ENCODE measurements around the gene SCP2D1. TPM values are rescaled to one million over a fixed set of nuclear protein-coding genes. Genes with fewer than 3 reads are reported as not detected.
A peak's percentile ranks its signal among the peaks of the same experiment; 100 is the strongest.

SCP2D1 gene
- polyA plus RNA-seq, 1 donor = not detected

DNA sequence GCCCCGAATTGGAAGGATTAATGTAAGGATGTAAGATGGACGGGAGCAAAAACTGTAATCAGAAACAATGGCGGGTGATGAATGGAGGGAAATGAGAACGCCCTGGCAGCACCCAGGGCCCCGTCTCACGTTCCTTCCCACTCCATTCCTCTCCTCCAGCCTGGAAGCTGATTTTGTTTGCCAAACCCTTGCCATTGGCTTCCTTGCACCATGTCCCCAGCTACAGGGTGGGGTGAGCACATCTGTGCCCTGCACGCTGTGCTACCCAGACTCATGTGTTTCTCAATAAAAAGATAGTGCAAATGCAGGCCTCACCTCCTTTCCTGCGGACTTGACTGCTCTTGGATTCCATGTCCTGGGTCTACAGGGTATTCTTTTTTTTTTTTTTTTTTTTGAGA is 26.7 kb downstream of the SCP2D1 start:
- WGBS (ENCODE audit: insufficient coverage, low lambda C conversion rate) = 100% methylated on average over 2 of the region's 8 CpGs
- no peaks in the 10 kb centered on the region for H3K36me3 ChIP-seq (ENCODE audit: control insufficient read depth, insufficient read depth, low read length)
- H3K4me1 ChIP-seq (ENCODE audit: control insufficient read depth, insufficient read depth, low read length) = no peaks in the 10 kb centered on the region
- H3K27ac ChIP-seq (ENCODE audit: low read length) = no peak overlapping the region
- no peaks in the 10 kb centered on the region for H3K9me3 ChIP-seq (ENCODE audit: control insufficient read depth, low read depth, low read length)
- DNase-seq = no peak
- no peaks in the 10 kb centered on the region for H3K27me3 ChIP-seq (ENCODE audit: control insufficient read depth, insufficient read depth, low read length)
- no peak overlapping the region for H3K4me3 ChIP-seq (ENCODE audit: low read length)

DNA sequence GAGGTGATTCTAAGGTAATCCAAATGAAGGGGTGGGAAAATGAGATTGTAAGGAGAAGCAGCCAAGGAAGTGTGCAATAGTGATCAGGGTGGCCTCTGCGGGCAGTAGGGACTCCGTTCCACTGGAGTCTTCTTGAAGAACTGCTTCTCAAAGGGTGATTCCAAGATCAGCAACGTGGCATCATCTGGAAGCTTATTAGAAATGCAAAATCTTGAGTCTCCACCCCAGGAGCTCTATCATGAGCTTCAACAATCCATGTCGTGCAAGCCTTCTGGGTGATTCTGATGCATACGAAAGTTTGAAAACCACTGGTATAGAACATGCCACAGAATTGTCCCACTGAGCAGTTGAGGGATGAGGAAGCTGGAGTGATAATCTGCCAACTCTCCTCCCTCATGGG is 31.4 kb downstream of the SCP2D1 start:
- H3K27ac ChIP-seq (ENCODE audit: low read length) = no peak overlapping the region
- no peaks in the 10 kb centered on the region for H3K27me3 ChIP-seq (ENCODE audit: control insufficient read depth, insufficient read depth, low read length)
- WGBS (ENCODE audit: insufficient coverage, low lambda C conversion rate) = 80% methylated on average over 1 of the region's 5 CpGs
- H3K4me1 ChIP-seq (ENCODE audit: control insufficient read depth, insufficient read depth, low read length) = peaks cover 2% of the 10 kb centered on the region
- H3K36me3 ChIP-seq (ENCODE audit: control insufficient read depth, insufficient read depth, low read length) = no peaks in the 10 kb centered on the region
- DNase-seq = no peak
- no peaks in the 10 kb centered on the region for H3K9me3 ChIP-seq (ENCODE audit: control insufficient read depth, low read depth, low read length)
- H3K4me3 ChIP-seq (ENCODE audit: low read length) = no peak overlapping the region

DNA sequence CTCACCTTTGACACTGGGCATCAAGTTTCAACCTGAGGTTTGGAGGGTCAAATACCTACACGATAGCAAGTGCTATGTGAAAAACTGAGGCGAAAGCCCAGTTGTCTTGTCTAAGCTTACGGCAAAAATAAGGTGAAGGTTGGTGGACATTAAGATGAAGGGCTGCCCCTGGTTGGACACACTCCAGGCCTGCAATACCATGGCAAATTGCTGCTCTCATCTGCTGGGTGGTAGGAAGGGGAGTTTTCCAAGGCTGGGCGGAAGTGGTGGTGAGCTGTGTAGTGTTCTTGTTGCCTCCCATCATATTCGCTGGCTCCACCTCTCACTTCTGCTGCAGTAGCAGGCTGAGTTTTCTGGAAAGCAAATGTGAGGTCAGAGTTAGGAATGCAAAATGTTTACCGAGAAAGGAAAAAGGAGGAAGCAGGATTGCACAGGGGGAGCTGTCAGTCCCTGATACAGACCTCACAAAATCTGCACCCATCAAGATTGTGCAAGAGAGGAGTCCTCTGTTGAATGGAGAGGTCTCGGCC is 33.7 kb downstream of the SCP2D1 start:
- Histone ChIP-seq H3K36me3 (ENCODE audit: control insufficient read depth, insufficient read depth, low read length) (no peaks in the 10 kb centered on the region), H3K27ac (ENCODE audit: low read length) (no peak overlapping the region), H3K4me3 (ENCODE audit: low read length) (no peak overlapping the region), H3K9me3 (ENCODE audit: control insufficient read depth, low read depth, low read length) (no peaks in the 10 kb centered on the region), H3K27me3 (ENCODE audit: control insufficient read depth, insufficient read depth, low read length) (no peaks in the 10 kb centered on the region), H3K4me1 (ENCODE audit: control insufficient read depth, insufficient read depth, low read length) (peaks cover 2% of the 10 kb centered on the region)
- peak in 1 of 2 donors; percentile 20 for DNase-seq
- WGBS (ENCODE audit: insufficient coverage, low lambda C conversion rate) = no CpG with 5 or more reads among the region's 7 CpGs

DNA sequence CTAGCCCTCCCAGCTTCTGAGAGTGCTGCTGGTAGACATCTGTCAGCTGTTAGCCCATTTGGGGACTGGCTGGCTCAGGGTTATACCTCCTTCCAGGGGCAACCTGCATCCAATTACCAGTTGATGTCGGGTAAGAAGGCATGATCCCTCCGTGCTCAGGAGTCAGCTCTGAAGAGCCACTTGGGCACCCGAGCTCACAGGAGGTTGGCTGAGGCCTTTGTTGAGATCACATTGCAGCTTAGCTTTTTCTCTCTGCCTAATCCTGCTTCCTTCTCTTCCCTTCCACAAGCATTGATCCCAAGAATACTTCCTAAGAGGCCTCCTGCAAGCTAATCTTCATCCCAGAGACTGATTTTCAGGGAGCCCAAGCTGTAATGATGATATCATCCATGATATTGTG is 35.5 kb downstream of the SCP2D1 start:
- no peaks in the 10 kb centered on the region for H3K36me3 ChIP-seq (ENCODE audit: control insufficient read depth, insufficient read depth, low read length)
- WGBS (ENCODE audit: insufficient coverage, low lambda C conversion rate) = no CpG with 5 or more reads among the region's 3 CpGs

DNA sequence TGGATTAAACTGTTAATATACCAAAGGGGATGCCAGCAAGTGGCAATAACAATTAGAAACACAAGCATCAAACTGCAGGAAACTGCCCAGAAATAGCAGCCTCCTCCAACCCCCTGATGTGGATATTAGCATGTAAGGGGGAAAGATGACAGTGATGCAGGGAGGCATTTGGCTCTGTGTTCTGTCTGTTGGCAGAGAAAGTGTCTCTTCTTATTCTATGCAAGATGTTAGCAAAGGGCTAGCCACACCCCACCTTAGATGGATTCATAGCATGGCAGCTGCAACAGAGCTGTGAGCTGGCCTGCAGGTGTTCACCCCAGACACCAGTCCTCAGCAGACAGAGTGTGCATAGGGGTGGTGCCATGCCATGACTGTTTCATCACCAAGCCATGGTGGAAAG is 38.0 kb downstream of the SCP2D1 start:
- no peaks in the 10 kb centered on the region for H3K27me3 ChIP-seq (ENCODE audit: control insufficient read depth, insufficient read depth, low read length)
- no peak overlapping the region for H3K4me3 ChIP-seq (ENCODE audit: low read length)
- no peaks in the 10 kb centered on the region for H3K9me3 ChIP-seq (ENCODE audit: control insufficient read depth, low read depth, low read length)
- H3K27ac ChIP-seq (ENCODE audit: low read length) = no peak overlapping the region
- peaks cover 2% of the 10 kb centered on the region for H3K4me1 ChIP-seq (ENCODE audit: control insufficient read depth, insufficient read depth, low read length)
- no peaks in the 10 kb centered on the region for H3K36me3 ChIP-seq (ENCODE audit: control insufficient read depth, insufficient read depth, low read length)
- DNase-seq = no peak

More for the DNA sequence above, 35.5 kb downstream of the SCP2D1 start:
- no peaks in the 10 kb centered on the region for H3K27me3 ChIP-seq (ENCODE audit: control insufficient read depth, insufficient read depth, low read length)
- no peak overlapping the region for H3K27ac ChIP-seq (ENCODE audit: low read length)
- H3K4me3 ChIP-seq (ENCODE audit: low read length) = no peak overlapping the region
- H3K4me1 ChIP-seq (ENCODE audit: control insufficient read depth, insufficient read depth, low read length) = peaks cover 2% of the 10 kb centered on the region
- H3K9me3 ChIP-seq (ENCODE audit: control insufficient read depth, low read depth, low read length) = no peaks in the 10 kb centered on the region
- DNase-seq = no peak

DNA sequence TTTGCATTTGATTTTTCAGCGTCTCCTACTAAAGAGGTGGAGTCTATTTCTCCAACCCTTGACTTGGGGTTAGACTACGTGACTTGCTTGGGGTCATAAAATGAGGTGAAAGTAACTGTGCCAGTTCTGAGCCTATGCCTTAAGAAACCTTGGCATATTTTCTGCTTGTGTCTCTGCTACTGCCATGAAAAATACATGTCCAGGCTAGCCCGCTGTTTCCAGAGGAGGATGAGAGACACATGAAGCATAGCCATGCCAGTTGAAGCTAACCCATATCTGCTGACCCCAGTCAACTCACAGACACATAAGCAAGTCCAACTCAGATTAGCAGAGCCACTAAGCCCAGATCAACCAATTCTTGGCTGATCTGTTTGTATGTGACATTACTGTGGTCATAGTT is 38.7 kb downstream of the SCP2D1 start:
- Histone ChIP-seq H3K4me3 (ENCODE audit: low read length) (no peak overlapping the region), H3K36me3 (ENCODE audit: control insufficient read depth, insufficient read depth, low read length) (no peaks in the 10 kb centered on the region), H3K27me3 (ENCODE audit: control insufficient read depth, insufficient read depth, low read length) (no peaks in the 10 kb centered on the region), H3K9me3 (ENCODE audit: control insufficient read depth, low read depth, low read length) (no peaks in the 10 kb centered on the region), H3K27ac (ENCODE audit: low read length) (no peak overlapping the region), H3K4me1 (ENCODE audit: control insufficient read depth, insufficient read depth, low read length) (peaks cover 2% of the 10 kb centered on the region)
- DNase-seq = no peak
- no CpG with 5 or more reads among the region's 3 CpGs for WGBS (ENCODE audit: insufficient coverage, low lambda C conversion rate)

DNA sequence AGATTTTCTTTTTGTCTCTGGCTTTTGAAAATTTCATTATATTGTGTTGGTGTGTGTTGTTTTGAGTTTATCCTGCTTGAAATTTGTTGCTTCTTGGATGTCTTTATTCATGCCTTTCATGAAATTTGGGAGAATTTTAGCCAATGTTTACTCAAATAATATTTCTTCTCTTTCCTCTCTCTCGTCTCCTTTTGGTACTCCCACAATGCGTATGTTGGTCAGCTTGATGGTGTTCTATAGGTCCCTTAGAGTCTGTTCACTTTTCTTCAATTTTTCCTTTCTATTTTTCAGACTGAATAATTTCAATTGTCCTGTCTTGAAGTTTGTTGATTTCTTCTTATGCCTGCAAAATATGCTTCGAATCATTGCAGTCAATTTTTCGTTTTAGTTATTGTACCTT is 39.6 kb downstream of the SCP2D1 start:
- Histone ChIP-seq H3K9me3 (ENCODE audit: control insufficient read depth, low read depth, low read length) (no peaks in the 10 kb centered on the region), H3K4me3 (ENCODE audit: low read length) (no peak overlapping the region), H3K27ac (ENCODE audit: low read length) (no peak overlapping the region), H3K4me1 (ENCODE audit: control insufficient read depth, insufficient read depth, low read length) (no peaks in the 10 kb centered on the region), H3K27me3 (ENCODE audit: control insufficient read depth, insufficient read depth, low read length) (no peaks in the 10 kb centered on the region), H3K36me3 (ENCODE audit: control insufficient read depth, insufficient read depth, low read length) (no peaks in the 10 kb centered on the region)
- WGBS (ENCODE audit: insufficient coverage, low lambda C conversion rate) = 96% methylated on average over 4 of the region's 4 CpGs
- DNase-seq = no peak

DNA sequence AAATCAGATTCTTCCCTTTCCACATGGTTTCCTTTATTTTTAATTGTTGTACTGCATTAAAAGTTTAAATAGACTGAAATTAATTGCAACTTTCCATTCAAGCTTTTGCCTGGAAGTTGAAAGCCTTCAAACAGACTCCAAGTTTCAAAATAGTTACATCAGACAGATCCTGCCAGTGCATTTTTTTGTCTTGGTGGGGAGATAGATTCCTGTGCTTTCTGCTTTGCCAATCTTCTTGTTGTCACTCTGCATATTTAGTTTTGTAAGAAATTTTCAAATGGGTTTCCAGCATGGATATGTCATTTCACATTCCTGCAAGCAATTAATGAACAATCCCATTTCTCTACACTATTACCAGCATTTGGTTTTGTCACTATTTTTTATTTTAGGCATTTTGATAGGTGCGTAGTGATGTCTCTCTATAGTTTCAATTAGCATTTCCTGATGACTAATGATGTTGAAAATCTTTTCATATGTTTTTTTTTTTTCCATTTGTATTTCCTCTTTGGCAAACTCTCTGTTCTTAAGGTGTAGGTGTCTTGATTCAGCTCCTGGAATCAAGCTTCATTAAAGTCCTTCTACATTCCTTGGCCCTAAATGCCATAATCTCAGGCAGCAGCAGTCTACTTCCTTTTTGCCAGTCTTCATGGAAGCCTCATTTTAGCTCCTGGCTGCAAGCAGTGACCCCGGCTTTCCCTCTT is 40.5 kb downstream of the SCP2D1 start:
- H3K4me3 ChIP-seq (ENCODE audit: low read length) = no peak overlapping the region
- 100% methylated on average over 1 of the region's 2 CpGs for WGBS (ENCODE audit: insufficient coverage, low lambda C conversion rate)
- DNase-seq = no peak
- no peaks in the 10 kb centered on the region for H3K9me3 ChIP-seq (ENCODE audit: control insufficient read depth, low read depth, low read length)
- H3K27me3 ChIP-seq (ENCODE audit: control insufficient read depth, insufficient read depth, low read length) = no peaks in the 10 kb centered on the region
- no peaks in the 10 kb centered on the region for H3K4me1 ChIP-seq (ENCODE audit: control insufficient read depth, insufficient read depth, low read length)
- H3K36me3 ChIP-seq (ENCODE audit: control insufficient read depth, insufficient read depth, low read length) = no peaks in the 10 kb centered on the region
- H3K27ac ChIP-seq (ENCODE audit: low read length) = no peak overlapping the region

DNA sequence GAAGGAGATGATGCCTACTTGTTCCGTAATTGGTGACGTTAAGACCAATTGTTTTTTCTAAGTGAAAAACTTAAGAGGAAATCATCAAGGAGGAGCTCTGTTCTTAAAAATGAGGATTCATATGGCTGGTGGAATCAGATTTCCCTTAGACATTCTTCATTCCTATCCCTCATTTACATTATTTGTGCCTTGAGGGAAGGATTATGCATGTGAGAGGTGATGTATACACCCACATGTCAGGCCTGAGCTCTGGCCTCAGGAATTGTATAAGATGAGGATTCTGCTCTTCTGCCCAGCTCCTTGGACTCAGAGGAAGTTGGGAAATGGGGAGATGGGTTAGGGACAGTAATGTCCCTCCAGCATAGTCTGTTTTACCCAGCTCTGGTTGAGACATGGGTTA is 42.3 kb downstream of the SCP2D1 start:
- WGBS (ENCODE audit: insufficient coverage, low lambda C conversion rate) = 93% methylated on average over 2 of the region's 2 CpGs
- Histone ChIP-seq H3K4me3 (ENCODE audit: low read length) (no peak overlapping the region), H3K9me3 (ENCODE audit: control insufficient read depth, low read depth, low read length) (no peaks in the 10 kb centered on the region)

DNA sequence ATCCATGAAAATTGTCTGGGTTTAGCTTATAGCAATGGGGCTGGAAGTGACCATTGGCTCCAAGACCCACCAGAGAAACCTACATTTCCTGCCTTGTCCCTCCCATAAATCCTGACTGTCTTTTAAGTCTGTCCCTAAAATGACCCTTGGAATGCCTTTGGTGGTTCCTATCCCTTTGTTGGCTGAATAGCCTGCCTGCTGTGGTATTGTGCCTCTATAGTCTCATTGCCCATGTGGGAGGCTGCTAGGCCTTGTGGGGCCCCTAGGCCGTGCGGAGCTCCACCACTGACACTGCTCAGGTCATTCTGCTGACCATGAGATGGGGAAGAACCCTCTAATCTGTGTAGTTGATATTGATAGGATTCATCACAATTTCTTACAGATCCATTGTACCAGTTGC is 43.3 kb downstream of the SCP2D1 start:
- no peaks in the 10 kb centered on the region for H3K36me3 ChIP-seq (ENCODE audit: control insufficient read depth, insufficient read depth, low read length)
- H3K9me3 ChIP-seq (ENCODE audit: control insufficient read depth, low read depth, low read length) = no peaks in the 10 kb centered on the region
- no peaks in the 10 kb centered on the region for H3K4me1 ChIP-seq (ENCODE audit: control insufficient read depth, insufficient read depth, low read length)
- no peaks in the 10 kb centered on the region for H3K27me3 ChIP-seq (ENCODE audit: control insufficient read depth, insufficient read depth, low read length)
- no peak for DNase-seq
- no peak overlapping the region for H3K4me3 ChIP-seq (ENCODE audit: low read length)
- no peak overlapping the region for H3K27ac ChIP-seq (ENCODE audit: low read length)
- WGBS (ENCODE audit: insufficient coverage, low lambda C conversion rate) = no CpG with 5 or more reads among the region's 2 CpGs

More for the DNA sequence above, 42.3 kb downstream of the SCP2D1 start:
- Histone ChIP-seq H3K4me1 (ENCODE audit: control insufficient read depth, insufficient read depth, low read length) (no peaks in the 10 kb centered on the region), H3K27me3 (ENCODE audit: control insufficient read depth, insufficient read depth, low read length) (no peaks in the 10 kb centered on the region), H3K36me3 (ENCODE audit: control insufficient read depth, insufficient read depth, low read length) (no peaks in the 10 kb centered on the region), H3K27ac (ENCODE audit: low read length) (no peak overlapping the region)
- DNase-seq = no peak

DNA sequence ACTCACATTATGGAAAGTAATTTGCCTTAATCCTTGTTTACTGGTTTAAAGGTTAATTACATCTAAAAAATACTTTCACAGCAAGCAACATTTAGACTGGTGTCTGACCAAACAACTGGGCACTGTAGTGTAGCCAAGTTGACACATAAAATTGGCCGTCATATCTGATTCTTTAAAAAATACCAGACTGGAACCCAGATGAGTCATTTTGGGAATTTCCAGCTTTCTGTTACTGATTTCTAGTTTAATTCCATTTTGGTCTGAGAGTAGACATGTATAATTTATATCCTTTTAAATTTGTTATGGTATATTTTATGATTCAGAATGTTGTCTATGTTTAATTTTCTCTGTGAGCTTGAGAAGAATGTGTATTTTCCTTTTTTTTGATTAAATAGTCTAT is 44.1 kb downstream of the SCP2D1 start:
- DNase-seq = no peak
- H3K4me3 ChIP-seq (ENCODE audit: low read length) = no peak overlapping the region
- whole genome bisulfite sequencing (ENCODE audit: insufficient coverage, low lambda C conversion rate) = no CpG with 5 or more reads among the region's 1 CpG
- H3K36me3 ChIP-seq (ENCODE audit: control insufficient read depth, insufficient read depth, low read length) = no peaks in the 10 kb centered on the region
- H3K27me3 ChIP-seq (ENCODE audit: control insufficient read depth, insufficient read depth, low read length) = no peaks in the 10 kb centered on the region
- no peaks in the 10 kb centered on the region for H3K9me3 ChIP-seq (ENCODE audit: control insufficient read depth, low read depth, low read length)
- no peak overlapping the region for H3K27ac ChIP-seq (ENCODE audit: low read length)
- H3K4me1 ChIP-seq (ENCODE audit: control insufficient read depth, insufficient read depth, low read length) = no peaks in the 10 kb centered on the region

Data from large intestine (tissue), 3 donors.